PC-3 (cell line): ENCODE measurements around the gene F5.

Source experiments
- CTCF ChIP-seq: fragments of 300-600 bp; sonication (generic); conservative IDR thresholded peaks from 2 replicates; pipeline ENCODE4 v1.5.1; 2017; ENCODE audit warnings: antibody characterized with exemption, low read depth, mild to moderate bottlenecking, low read length
- EZH2phosphoT487 ChIP-seq: fragments of 300-600 bp; sonication (generic); IDR thresholded peaks from 2 replicates; pipeline ENCODE4 v1.6.1; 2018; ENCODE audit warnings: mild to moderate bottlenecking, antibody characterized with exemption, low read length, borderline replicate concordance

GRCh38 chr1:169545472-169545871 lies 40.8 kb downstream of the F5 start:
- TF ChIP-seq CTCF, result no peak
- no peak for TF ChIP-seq EZH2phosphoT487
